HEK293T (cell line): ENCODE results near the gene PPP1R15B.

Experiments
- ARNT ChIP-seq: fragments of 450-650 bp; IDR thresholded peaks from 2 replicates; pipeline ENCODE4 v1.6.1; 2017; ENCODE audit warnings: mild to moderate bottlenecking
- CTBP1 ChIP-seq: fragments of 450-650 bp; IDR thresholded peaks from 2 replicates; pipeline ENCODE4 v1.6.1; 2016; ENCODE audit warnings: borderline replicate concordance
- FOXA1 ChIP-seq: fragments of 450-650 bp; IDR thresholded peaks from 2 replicates; pipeline ENCODE4 v1.6.1; 2016; ENCODE audit warnings: mild to moderate bottlenecking
- FOXK2 ChIP-seq: fragments of 450-650 bp; IDR thresholded peaks from 2 replicates; pipeline ENCODE4 v1.6.1; 2016; ENCODE audit warnings: mild to moderate bottlenecking
- FOXM1 ChIP-seq: fragments of 450-650 bp; IDR thresholded peaks from 2 replicates; pipeline ENCODE4 v1.6.1; 2017; ENCODE audit warnings: mild to moderate bottlenecking, borderline replicate concordance
- HDGF ChIP-seq: fragments of 450-650 bp; IDR thresholded peaks from 2 replicates; pipeline ENCODE4 v1.6.1; 2017; ENCODE audit warnings: antibody characterized with exemption, borderline replicate concordance
- L3MBTL2 ChIP-seq: fragments of 450-650 bp; conservative IDR thresholded peaks from 2 replicates; pipeline ENCODE4 v1.6.1; 2016; ENCODE audit warnings: mild to moderate bottlenecking
- SP1 ChIP-seq: fragments of 450-650 bp; IDR thresholded peaks from 2 replicates; pipeline ENCODE4 v1.6.1; 2017
- SUZ12 ChIP-seq: fragments of 450-650 bp; IDR thresholded peaks from 2 replicates; pipeline ENCODE4 v1.6.1; 2016; ENCODE audit warnings: mild to moderate bottlenecking
- TARDBP ChIP-seq: fragments of 450-650 bp; IDR thresholded peaks from 2 replicates; pipeline ENCODE4 v1.6.1; 2016
- ZNF384 ChIP-seq: fragments of 450-650 bp; IDR thresholded peaks from 2 replicates; pipeline ENCODE4 v1.6.1; 2016

DNA sequence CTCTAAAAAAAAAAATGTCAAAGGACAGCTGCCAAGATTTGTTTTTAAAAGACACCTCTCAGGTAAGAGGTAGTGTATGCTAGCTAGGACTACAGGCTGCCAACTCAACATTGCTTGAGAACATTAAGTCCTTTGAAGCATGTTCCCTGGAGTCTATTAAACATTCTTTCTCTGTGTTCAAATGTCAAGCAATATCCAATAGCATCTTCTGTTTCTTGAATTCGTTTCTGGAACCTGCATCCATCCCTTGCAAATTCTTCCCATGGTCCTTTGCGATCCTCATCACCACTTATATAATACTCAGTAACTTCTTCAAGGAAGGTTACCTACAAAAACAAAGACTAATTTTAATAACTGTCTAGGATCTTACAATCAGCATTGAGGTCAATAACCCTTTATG lies 5.6 kb downstream of the PPP1R15B start:
- TF ChIP-seq SUZ12 = no peak
- no peak for TF ChIP-seq CTBP1
- TF ChIP-seq FOXK2 = no peak
- no peak for TF ChIP-seq TARDBP
- no peak for TF ChIP-seq FOXA1
- no peak for TF ChIP-seq SP1
- no peak for TF ChIP-seq L3MBTL2
- no peak for TF ChIP-seq HDGF
- TF ChIP-seq ARNT = no peak
- TF ChIP-seq ZNF384 = no peak
- TF ChIP-seq FOXM1 = no peak
